Prostate gland (tissue), 2 donors: ENCODE measurements around the gene WDFY3.

Experiments
- POLR2A ChIP-seq: fragments of 450-650 bp; IDR thresholded peaks from one replicate; pipeline ENCODE4 v1.6.1; 2016; ENCODE audit warnings: antibody characterized with exemption, mild to moderate bottlenecking
- POLR2AphosphoS5 ChIP-seq: sonication (generic); formaldehyde crosslinking; IDR thresholded peaks from one replicate; pipeline ENCODE4 v1.6.1; 2017; ENCODE audit warnings: antibody characterized with exemption
- TF ChIP-seq, protein P1 (sequence below), 4 experiments: fragments of 200-600 bp in 2 of 4; fragments of 450-650 bp in 2 of 4; sonication (generic) in 2 of 4; IDR thresholded peaks; 1 replicate in 3 of 4; 2 replicates in 1 of 4; pipeline ENCODE4 v1.5.1; 2016 to 2019; ENCODE audit warnings: antibody characterized with exemption in 4 of 4, mild to moderate bottlenecking in 2 of 4, moderate library complexity in 2 of 4

DNA sequence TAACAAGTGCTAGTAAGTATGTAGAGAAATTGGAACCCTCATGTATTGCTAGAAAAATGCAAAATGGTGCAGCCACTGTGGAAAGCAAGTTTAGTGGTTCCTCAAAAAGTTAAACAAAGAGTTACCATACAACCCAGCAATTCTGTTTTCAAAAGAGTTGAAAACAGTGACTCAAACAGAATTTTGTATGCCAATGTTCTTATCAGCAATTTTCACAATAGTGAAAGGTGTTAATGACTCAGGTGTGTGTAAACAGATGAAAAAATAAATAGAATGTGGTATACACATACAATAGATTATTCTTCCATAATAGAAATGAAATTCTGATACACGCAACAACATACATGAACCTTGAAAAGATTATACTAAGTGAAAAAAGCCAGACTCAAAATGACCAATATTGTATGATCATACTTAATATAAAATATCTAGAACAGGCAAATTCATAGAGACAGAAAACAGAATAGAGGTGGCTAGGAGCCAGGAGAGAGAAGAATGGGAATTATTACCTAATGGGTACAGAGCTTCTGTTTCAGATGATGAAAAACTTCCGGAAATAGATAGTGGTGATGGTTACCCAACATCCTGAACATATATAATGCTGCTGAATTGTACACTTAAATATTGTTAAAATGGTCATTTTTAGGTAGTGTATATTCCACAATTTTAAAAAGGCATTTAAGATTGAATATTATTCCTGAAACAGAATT lies 51.6 kb downstream of the WDFY3 start:
- TF ChIP-seq, protein P1, sequence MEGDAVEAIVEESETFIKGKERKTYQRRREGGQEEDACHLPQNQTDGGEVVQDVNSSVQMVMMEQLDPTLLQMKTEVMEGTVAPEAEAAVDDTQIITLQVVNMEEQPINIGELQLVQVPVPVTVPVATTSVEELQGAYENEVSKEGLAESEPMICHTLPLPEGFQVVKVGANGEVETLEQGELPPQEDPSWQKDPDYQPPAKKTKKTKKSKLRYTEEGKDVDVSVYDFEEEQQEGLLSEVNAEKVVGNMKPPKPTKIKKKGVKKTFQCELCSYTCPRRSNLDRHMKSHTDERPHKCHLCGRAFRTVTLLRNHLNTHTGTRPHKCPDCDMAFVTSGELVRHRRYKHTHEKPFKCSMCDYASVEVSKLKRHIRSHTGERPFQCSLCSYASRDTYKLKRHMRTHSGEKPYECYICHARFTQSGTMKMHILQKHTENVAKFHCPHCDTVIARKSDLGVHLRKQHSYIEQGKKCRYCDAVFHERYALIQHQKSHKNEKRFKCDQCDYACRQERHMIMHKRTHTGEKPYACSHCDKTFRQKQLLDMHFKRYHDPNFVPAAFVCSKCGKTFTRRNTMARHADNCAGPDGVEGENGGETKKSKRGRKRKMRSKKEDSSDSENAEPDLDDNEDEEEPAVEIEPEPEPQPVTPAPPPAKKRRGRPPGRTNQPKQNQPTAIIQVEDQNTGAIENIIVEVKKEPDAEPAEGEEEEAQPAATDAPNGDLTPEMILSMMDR (IDR thresholded peaks at IDR 0.05), result no peak
- TF ChIP-seq POLR2A (no peak), POLR2AphosphoS5 (no peak)
